HepG2 (cell line): ENCODE data around the gene RBM47. TPM values are rescaled to one million over a fixed set of nuclear protein-coding genes. Genes with fewer than 3 reads are reported as not detected.

Experiments used
- ARID2 ChIP-seq: sonication (generic); formaldehyde crosslinking; IDR thresholded peaks from 2 replicates; pipeline ENCODE4 v1.8.1; 2022; ENCODE audit warnings: mild to moderate bottlenecking, missing genetic modification reagents, borderline replicate concordance
- ATRX ChIP-seq: sonication (generic); formaldehyde crosslinking; IDR thresholded peaks from 2 replicates; pipeline ENCODE4 v1.4.0; 2020; ENCODE audit warnings: missing genetic modification reagents, borderline replicate concordance
- EED ChIP-seq: sonication (generic); formaldehyde crosslinking; IDR thresholded peaks from 2 replicates; pipeline ENCODE4 v1.5.0; 2020; ENCODE audit warnings: mild to moderate bottlenecking, missing genetic modification reagents
- GZF1 ChIP-seq: sonication (generic); formaldehyde crosslinking; IDR thresholded peaks from 2 replicates; pipeline ENCODE4 v1.5.1; 2020; ENCODE audit warnings: mild to moderate bottlenecking, missing genetic modification reagents
- JUND ChIP-seq: sonication (generic); formaldehyde crosslinking; IDR thresholded peaks from 2 replicates; pipeline ENCODE4 v1.8.0; 2022; ENCODE audit warnings: mild to moderate bottlenecking, missing genetic modification reagents
- KLF9 ChIP-seq: IDR thresholded peaks from 2 replicates; pipeline ENCODE4 v1.6.1; 2016; ENCODE audit warnings: low read depth
- NFIB ChIP-seq: sonication (generic); formaldehyde crosslinking; IDR thresholded peaks from 2 replicates; pipeline ENCODE4 v1.9.0; 2021; ENCODE audit warnings: missing genetic modification reagents, mild to moderate bottlenecking, borderline replicate concordance
- PAX8 ChIP-seq: sonication (generic); formaldehyde crosslinking; IDR thresholded peaks from 2 replicates; pipeline ENCODE4 v1.8.0; 2022; ENCODE audit warnings: mild to moderate bottlenecking, missing genetic modification reagents, borderline replicate concordance
- RCOR2 ChIP-seq: IDR thresholded peaks from 2 replicates; pipeline ENCODE4 v1.6.1; 2016; ENCODE audit warnings: missing biosample characterization, missing genetic modification reagents
- RXRB ChIP-seq: IDR thresholded peaks from 2 replicates; pipeline ENCODE4 v1.6.1; 2016; ENCODE audit warnings: borderline replicate concordance, missing genetic modification reagents, missing compliant biosample characterization
- SIN3B ChIP-seq: fragments of 150-350 bp; IDR thresholded peaks from 2 replicates; pipeline ENCODE4 v1.6.1; 2014; ENCODE audit warnings: low read length
- SKIL ChIP-seq: sonication (generic); formaldehyde crosslinking; IDR thresholded peaks from 2 replicates; pipeline ENCODE4 v1.8.0; 2022; ENCODE audit warnings: missing genetic modification reagents, mild to moderate bottlenecking, moderate library complexity, borderline replicate concordance
- SMC3 ChIP-seq: IDR thresholded peaks from 2 replicates; pipeline ENCODE4 v1.6.1; 2011; ENCODE audit warnings: low read length, improper control_type of control experiment
- ZBTB44 ChIP-seq: sonication (generic); formaldehyde crosslinking; IDR thresholded peaks from 2 replicates; pipeline ENCODE4 v1.4.0; 2020; ENCODE audit warnings: missing genetic modification reagents
- ZFP1 ChIP-seq: IDR thresholded peaks from 2 replicates; pipeline ENCODE4 v1.6.1; 2016
- ZNF282 ChIP-seq: fragments of 450-650 bp; IDR thresholded peaks from 2 replicates; pipeline ENCODE4 v1.6.1; 2018; ENCODE audit not compliant: partially characterized antibody
- ZNF343 ChIP-seq: sonication (generic); formaldehyde crosslinking; IDR thresholded peaks from 2 replicates; pipeline ENCODE4 v1.4.0; 2020; ENCODE audit warnings: mild to moderate bottlenecking, missing genetic modification reagents
- ZNF451 ChIP-seq: sonication (generic); formaldehyde crosslinking; IDR thresholded peaks from 2 replicates; pipeline ENCODE4 v1.5.0; 2020; ENCODE audit warnings: mild to moderate bottlenecking, missing genetic modification reagents
- ZNF646 ChIP-seq: sonication (generic); formaldehyde crosslinking; IDR thresholded peaks from 2 replicates; pipeline ENCODE4 v1.9.0; 2021; ENCODE audit warnings: mild to moderate bottlenecking, missing genetic modification reagents
- ZNF768 ChIP-seq: sonication (generic); formaldehyde crosslinking; IDR thresholded peaks from 2 replicates; pipeline ENCODE4 v1.4.0; 2020; ENCODE audit warnings: missing genetic modification reagents
- ZNF790 ChIP-seq: sonication (generic); formaldehyde crosslinking; IDR thresholded peaks from 2 replicates; pipeline ENCODE4 v1.8.0; 2022; ENCODE audit warnings: missing genetic modification reagents, mild to moderate bottlenecking, borderline replicate concordance
- polyA plus RNA-seq, 8 experiments: library from polyadenylated mRNA; depleted of rRNA in 3 of 8; stranded (reverse) in 7 of 8; unstranded in 1 of 8; fragments of >200 nt; fragmentation: Illumina TruSeq in 4 of 8; extraction: Trizol in 4 of 8; gene quantifications; 2 replicates each; pipeline versions ENCODE4 v1.2.1 to v1.2.3, GENCODE V29; 2011 to 2016; ENCODE audit warnings: low read depth in 4 of 8, missing spikeins in 1 of 8, mixed read lengths in 1 of 8; ENCODE audit not compliant: insufficient read depth in 1 of 8
- total RNA-seq, 5 experiments: library from RNA; depleted of rRNA; stranded (reverse); fragments of >200 nt; fragmentation: Illumina TruSeq; extraction: Trizol; gene quantifications; 2 replicates each; pipeline ENCODE4 v1.2.3, GENCODE V29; 2016; ENCODE audit warnings: low read depth in 1 of 5

The RBM47 gene
- total and polyA plus RNA-seq, 2 of the 13 experiments (the other 11 are each of a cell fraction or from before 2014, with no cell fraction given): 1.2 to 2.5 TPM

- TF ChIP-seq ZNF451 (CRISPR knock-in tag): no peak
- no peak for TF ChIP-seq SMC3
- TF ChIP-seq ZBTB44 (CRISPR knock-in tag): no peak
- no peak for TF ChIP-seq ZFP1 (CRISPR knock-in tag)
- no peak for TF ChIP-seq SKIL (CRISPR knock-in tag)
- TF ChIP-seq RCOR2: no peak
- no peak for TF ChIP-seq ZNF282
- peak; percentile 61 for TF ChIP-seq RXRB (CRISPR knock-in tag)
- no peak for TF ChIP-seq ZNF646 (CRISPR knock-in tag)
- no peak for TF ChIP-seq ARID2 (CRISPR knock-in tag)
- TF ChIP-seq ZNF790 (CRISPR knock-in tag): no peak
- peak; percentile 83; the same call in 1 of the 2 replicates for TF ChIP-seq ZNF768 (CRISPR knock-in tag)
- TF ChIP-seq NFIB (CRISPR knock-in tag): no peak
- TF ChIP-seq JUND (CRISPR knock-in tag): no peak
- TF ChIP-seq GZF1 (CRISPR knock-in tag): no peak
- TF ChIP-seq ZNF343 (CRISPR knock-in tag): no peak
- TF ChIP-seq SIN3B: no peak
- no peak for TF ChIP-seq KLF9 (CRISPR knock-in tag)
- TF ChIP-seq ATRX (CRISPR knock-in tag): no peak
- no peak for TF ChIP-seq PAX8 (CRISPR knock-in tag)
- no peak for TF ChIP-seq EED (CRISPR knock-in tag)
Measured at GRCh38 chr4:40515398-40516293, 114.0 kb downstream of the RBM47 start (continued).
